DOHH2 (cell line): Measurements from ENCODE around the gene ALPG.

Source experiments
- H3F3A ChIP-seq: fragments of 200-600 bp; sonication (generic), shearing (Covaris generic); 2 replicates; pipeline ENCODE4 v1.6.0; 2016; ENCODE audit warnings: antibody characterized with exemption, mild to moderate bottlenecking; ENCODE audit not compliant: control insufficient read depth, insufficient read depth
- H3K27ac ChIP-seq: fragments of 200-600 bp; sonication (generic); 2 replicates; pipeline ENCODE4 v1.5.1; 2014; ENCODE audit warnings: low read depth, mild to moderate bottlenecking, low read length, moderate library complexity
- H3K27me3 ChIP-seq: fragments of 200-600 bp; sonication (generic); 2 replicates; pipeline ENCODE4 v1.6.1; 2014; ENCODE audit warnings: mild to moderate bottlenecking, low read length, mixed read lengths; ENCODE audit not compliant: control insufficient read depth
- H3K36me3 ChIP-seq: fragments of 200-600 bp; sonication (generic); 2 replicates; pipeline ENCODE4 v1.6.1; 2014; ENCODE audit warnings: mild to moderate bottlenecking, low read length, moderate library complexity, mixed read lengths; ENCODE audit not compliant: control insufficient read depth
- H3K4me1 ChIP-seq: fragments of 200-600 bp; sonication (generic); 2 replicates; pipeline ENCODE4 v1.6.1; 2014; ENCODE audit warnings: mild to moderate bottlenecking, low read length, mixed read lengths; ENCODE audit not compliant: control insufficient read depth
- H3K4me2 ChIP-seq: fragments of 200-600 bp; sonication (generic); 2 replicates; pipeline ENCODE4 v1.6.0; 2014; ENCODE audit warnings: mild to moderate bottlenecking, low read length, moderate library complexity
- H3K4me3 ChIP-seq: fragments of 200-600 bp; sonication (generic); 2 replicates; pipeline ENCODE4 v1.5.1; 2014; ENCODE audit warnings: mild to moderate bottlenecking, low read length, mixed read lengths
- H3K79me2 ChIP-seq: fragments of 200-600 bp; sonication (generic); 2 replicates; pipeline ENCODE4 v1.6.1; 2014; ENCODE audit warnings: mild to moderate bottlenecking, low read length, mixed read lengths; ENCODE audit not compliant: control insufficient read depth
- H3K9me2 ChIP-seq: fragments of 200-600 bp; sonication (generic); replicated peaks from 2 replicates; pipeline ENCODE4 v1.6.1; 2014; ENCODE audit warnings: mild to moderate bottlenecking, low read length, mixed read lengths; ENCODE audit not compliant: control insufficient read depth
- H3K9me3 ChIP-seq: fragments of 200-600 bp; sonication (generic); 2 replicates; pipeline ENCODE4 v1.6.1; 2014; ENCODE audit warnings: antibody characterized with exemption, low read length, mixed read lengths; ENCODE audit not compliant: control insufficient read depth, insufficient read depth
- H4K20me1 ChIP-seq: fragments of 200-600 bp; sonication (generic); 2 replicates; pipeline ENCODE4 v1.6.0; 2014; ENCODE audit warnings: low read depth, mild to moderate bottlenecking, antibody characterized with exemption, low read length, moderate library complexity; ENCODE audit not compliant: control insufficient read depth, insufficient read depth
- EZH2phosphoT487 ChIP-seq: fragments of 200-600 bp; sonication (generic); IDR thresholded peaks from 2 replicates; pipeline ENCODE4 v1.6.1; 2017; ENCODE audit warnings: borderline replicate concordance, mild to moderate bottlenecking, antibody characterized with exemption, low read length, moderate library complexity, mixed read lengths
- TF ChIP-seq, protein P1 (sequence below): fragments of 200-600 bp; sonication (generic); IDR thresholded peaks from one replicate; pipeline ENCODE4 v1.5.1; 2014; ENCODE audit warnings: antibody characterized with exemption, mild to moderate bottlenecking, low read depth, low read length; ENCODE audit not compliant: poor library complexity, severe bottlenecking

Gene ALPG

GRCh38 chr2:232367016-232367415, 39.6 kb upstream of the ALPG start:
- H3F3A ChIP-seq = no peaks in the 10 kb centered on the region
- peaks cover 21% of the 10 kb centered on the region for H3K4me1 ChIP-seq
- no peaks in the 10 kb centered on the region for H3K79me2 ChIP-seq
- no peak overlapping the region for H3K4me3 ChIP-seq
- no peak overlapping the region for H3K4me2 ChIP-seq
- TF ChIP-seq, protein P1, sequence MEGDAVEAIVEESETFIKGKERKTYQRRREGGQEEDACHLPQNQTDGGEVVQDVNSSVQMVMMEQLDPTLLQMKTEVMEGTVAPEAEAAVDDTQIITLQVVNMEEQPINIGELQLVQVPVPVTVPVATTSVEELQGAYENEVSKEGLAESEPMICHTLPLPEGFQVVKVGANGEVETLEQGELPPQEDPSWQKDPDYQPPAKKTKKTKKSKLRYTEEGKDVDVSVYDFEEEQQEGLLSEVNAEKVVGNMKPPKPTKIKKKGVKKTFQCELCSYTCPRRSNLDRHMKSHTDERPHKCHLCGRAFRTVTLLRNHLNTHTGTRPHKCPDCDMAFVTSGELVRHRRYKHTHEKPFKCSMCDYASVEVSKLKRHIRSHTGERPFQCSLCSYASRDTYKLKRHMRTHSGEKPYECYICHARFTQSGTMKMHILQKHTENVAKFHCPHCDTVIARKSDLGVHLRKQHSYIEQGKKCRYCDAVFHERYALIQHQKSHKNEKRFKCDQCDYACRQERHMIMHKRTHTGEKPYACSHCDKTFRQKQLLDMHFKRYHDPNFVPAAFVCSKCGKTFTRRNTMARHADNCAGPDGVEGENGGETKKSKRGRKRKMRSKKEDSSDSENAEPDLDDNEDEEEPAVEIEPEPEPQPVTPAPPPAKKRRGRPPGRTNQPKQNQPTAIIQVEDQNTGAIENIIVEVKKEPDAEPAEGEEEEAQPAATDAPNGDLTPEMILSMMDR = no peak
- TF ChIP-seq EZH2phosphoT487 = no peak
- H4K20me1 ChIP-seq = no peaks in the 10 kb centered on the region
- H3K27me3 ChIP-seq = no peaks in the 10 kb centered on the region
- peaks cover 4% of the 10 kb centered on the region; the same call in 1 of the 2 replicates for H3K9me3 ChIP-seq
- no peaks in the 10 kb centered on the region for H3K9me2 ChIP-seq
- no peaks in the 10 kb centered on the region for H3K36me3 ChIP-seq
- no peak overlapping the region for H3K27ac ChIP-seq

- TF ChIP-seq EZH2phosphoT487 = no peak
- TF ChIP-seq, protein P1 = no peak
Measured at GRCh38 chr2:232367591-232368233, 38.9 kb upstream of the ALPG start.

GRCh38 chr2:232368311-232368731, 38.3 kb upstream of the ALPG start:
- H3K27me3 ChIP-seq = no peaks in the 10 kb centered on the region
- no peaks in the 10 kb centered on the region for H3K9me2 ChIP-seq
- no peak for TF ChIP-seq EZH2phosphoT487
- TF ChIP-seq, protein P1 = no peak
- H3K4me2 ChIP-seq = no peak overlapping the region
- peaks cover 19% of the 10 kb centered on the region for H3K4me1 ChIP-seq
- no peak overlapping the region for H3K4me3 ChIP-seq
- H3K27ac ChIP-seq = no peak overlapping the region
- no peaks in the 10 kb centered on the region for H3F3A ChIP-seq
- no peaks in the 10 kb centered on the region for H3K9me3 ChIP-seq
- no peaks in the 10 kb centered on the region for H3K36me3 ChIP-seq
- no peaks in the 10 kb centered on the region for H4K20me1 ChIP-seq
- no peaks in the 10 kb centered on the region for H3K79me2 ChIP-seq

More at GRCh38 chr2:232367591-232368233, 38.9 kb upstream of the ALPG start:
- no peak overlapping the region for H3K4me2 ChIP-seq
- no peaks in the 10 kb centered on the region for H3K79me2 ChIP-seq
- no peaks in the 10 kb centered on the region for H3K27me3 ChIP-seq
- no peak overlapping the region for H3K4me3 ChIP-seq
- no peaks in the 10 kb centered on the region for H4K20me1 ChIP-seq
- peaks cover 21% of the 10 kb centered on the region for H3K4me1 ChIP-seq
- no peaks in the 10 kb centered on the region for H3K9me3 ChIP-seq
- no peaks in the 10 kb centered on the region for H3K9me2 ChIP-seq
- no peaks in the 10 kb centered on the region for H3K36me3 ChIP-seq
- no peaks in the 10 kb centered on the region for H3F3A ChIP-seq
- no peak overlapping the region for H3K27ac ChIP-seq
